GM12878 (cell line): Measurements from ENCODE around the gene SLC6A8. TPM values are rescaled to one million over a fixed set of nuclear protein-coding genes. Genes with fewer than 3 reads are reported as not detected.

Experiments used
- ATAC-seq: fragments of 200-7000 bp; cut with Tn5 transposase; 3 replicates; pipeline ENCODE4 v1.9.1; 2020; ENCODE audit warnings: mild to moderate bottlenecking, moderate library complexity
- BruUV-seq: library from RNA; stranded (reverse); fragments of 400-500 nt; replicated peaks from 2 replicates; lab custom pipeline; 2021; lab: Mats Ljungman, UMichigan
- CTCF ChIA-PET: fragments of 300-600 bp; sonication (Branson Sonifier 250); formaldehyde crosslinking; extraction: SDS; loops from one replicate; lab custom pipeline; 2021; ENCODE audit warnings: inconsistent platforms; lab: Yijun Ruan, JAX
- POLR2A ChIA-PET: fragments of 350-600 bp; formaldehyde crosslinking; extraction: SDS; loops from one replicate; lab custom pipeline; 2021; ENCODE audit warnings: inconsistent platforms; lab: Charles Lee
- RAD21 ChIA-PET: fragments of 300-600 bp; sonication (Branson Sonifier 250); formaldehyde crosslinking; loops from one replicate; lab custom pipeline; 2023; ENCODE audit warnings: antibody characterized with exemption; ENCODE audit not compliant: unreplicated experiment; lab: Charles Lee
- SMC1A ChIA-PET: fragments of 300-600 bp; sonication (Branson Sonifier 250); formaldehyde crosslinking; loops from one replicate; lab custom pipeline; 2023; ENCODE audit not compliant: unreplicated experiment, uncharacterized antibody; lab: Charles Lee
- DNase-seq: peaks from one replicate; pipeline ENCODE4 v3.0.0-alpha.2; 2011; ENCODE audit warnings: low read depth, low spot score
- FAIRE-seq: peaks from 3 replicates; lab custom pipeline; 2011; peaks lifted over from hg19 to GRCh38; lab: Jason Lieb, UNC
- H2AFZ ChIP-seq: 2 replicates; pipeline ENCODE4 v1.6.0; 2011; ENCODE audit warnings: low read depth, low read length, control low read depth; ENCODE audit not compliant: control insufficient read depth
- H3K27ac ChIP-seq: 2 replicates; pipeline ENCODE4 v1.5.1; 2011; ENCODE audit warnings: control low read depth; ENCODE audit not compliant: control insufficient read depth, insufficient read depth
- H3K27me3 ChIP-seq, 2 experiments: replicated peaks in 1 of 2; 2 replicates each; pipeline versions ENCODE4 v1.6.0 to v1.6.1; 2011; ENCODE audit warnings: low read length in 1 of 2; ENCODE audit not compliant: control insufficient read depth in 2 of 2, insufficient read depth in 2 of 2
- H3K36me3 ChIP-seq, 2 experiments: 2 replicates each; pipeline ENCODE4 v1.5.1; 2011; ENCODE audit warnings: low read length in 1 of 2; ENCODE audit not compliant: control insufficient read depth in 2 of 2, insufficient read depth in 2 of 2
- H3K4me1 ChIP-seq: 2 replicates; pipeline ENCODE4 v1.6.1; 2011; ENCODE audit warnings: mild to moderate bottlenecking, low read length, moderate library complexity, mixed read lengths; ENCODE audit not compliant: control insufficient read depth, insufficient read depth
- H3K4me2 ChIP-seq: 2 replicates; pipeline ENCODE4 v1.6.0; 2011; ENCODE audit warnings: control low read depth; ENCODE audit not compliant: control insufficient read depth, insufficient read depth
- H3K4me3 ChIP-seq: fragments of 200-600 bp; sonication (generic); 2 replicates; pipeline ENCODE4 v1.5.1; 2016
- H3K79me2 ChIP-seq: 2 replicates; pipeline ENCODE4 v1.6.0; 2011; ENCODE audit warnings: low read length; ENCODE audit not compliant: control insufficient read depth, insufficient read depth
- H3K9ac ChIP-seq: 2 replicates; pipeline ENCODE4 v1.8.0; 2011; ENCODE audit warnings: low read length, control low read depth, mixed read lengths; ENCODE audit not compliant: control insufficient read depth, insufficient read depth
- H3K9me3 ChIP-seq: replicated peaks from 3 replicates; pipeline ENCODE4 v1.5.1; 2011; ENCODE audit warnings: mild to moderate bottlenecking, low read length; ENCODE audit not compliant: control insufficient read depth, insufficient read depth
- H4K20me1 ChIP-seq: 2 replicates; pipeline ENCODE4 v1.6.0; 2011; ENCODE audit not compliant: control insufficient read depth, insufficient read depth
- CHD4 ChIP-seq: fragments of 200-600 bp; sonication (generic); IDR thresholded peaks from 2 replicates; pipeline ENCODE4 v1.6.1; 2016; ENCODE audit warnings: mild to moderate bottlenecking
- EP300 ChIP-seq, 2 experiments: fragments of 150-350 bp in 1 of 2; IDR thresholded peaks; 2 replicates each; pipeline ENCODE4 v1.6.1; 2011 to 2012; ENCODE audit warnings: low read depth in 2 of 2, low read length in 2 of 2, borderline replicate concordance in 1 of 2, improper control_type of control experiment in 1 of 2, inconsistent platforms in 1 of 2; ENCODE audit not compliant: control insufficient read depth in 1 of 2
- KLF5 ChIP-seq: fragments of 450-650 bp; IDR thresholded peaks from 2 replicates; pipeline ENCODE4 v1.6.1; 2014; ENCODE audit warnings: mild to moderate bottlenecking; ENCODE audit not compliant: partially characterized antibody
- MYB ChIP-seq: fragments of 150-350 bp; IDR thresholded peaks from 2 replicates; pipeline ENCODE4 v1.6.1; 2014; ENCODE audit warnings: mild to moderate bottlenecking, low read depth, low read length, borderline replicate concordance
- MYC ChIP-seq: IDR thresholded peaks from 2 replicates; pipeline ENCODE4 v1.6.1; 2011; ENCODE audit warnings: mild to moderate bottlenecking, low read length, moderate library complexity, inconsistent platforms; ENCODE audit not compliant: insufficient read depth, insufficient replicate concordance, insufficient read length, severe bottlenecking
- RAD21 ChIP-seq: IDR thresholded peaks from 2 replicates; pipeline ENCODE4 v1.6.1; 2011; ENCODE audit warnings: mild to moderate bottlenecking, low read depth, low read length, moderate library complexity; ENCODE audit not compliant: insufficient read depth
- TCF7 ChIP-seq: IDR thresholded peaks from 2 replicates; pipeline ENCODE4 v1.6.1; 2014; ENCODE audit warnings: antibody characterized with exemption, borderline replicate concordance
- ZNF384 ChIP-seq: IDR thresholded peaks from 2 replicates; pipeline ENCODE4 v1.6.1; 2012; ENCODE audit warnings: low read depth, mild to moderate bottlenecking, low read length, improper control_type of control experiment, borderline replicate concordance
- ZNF622 ChIP-seq: fragments of 450-650 bp; IDR thresholded peaks from 2 replicates; pipeline ENCODE4 v1.6.1; 2017; ENCODE audit warnings: mild to moderate bottlenecking, inconsistent platforms
- ZZZ3 ChIP-seq: IDR thresholded peaks from 2 replicates; pipeline ENCODE4 v1.6.1; 2011; ENCODE audit warnings: low read depth; ENCODE audit not compliant: control insufficient read depth, insufficient read length
- WGBS: methylation state at CpG from one replicate; pipeline ENCODE4 v1.1.6; 2016; ENCODE audit warnings: low lambda C conversion rate; ENCODE audit not compliant: insufficient replicate concordance, insufficient coverage; ENCODE audit errors: missing lambda C conversion rate; 5-methylcytosine and 5-hydroxymethylcytosine counted together
- in situ Hi-C: fragments of 300-500 bp; cut with MboI; formaldehyde crosslinking; loops from 9 replicates; pipeline ENCODE4 v1.14.3; 2018; ENCODE audit warnings: mixed read lengths
- intact Hi-C: fragments of 100-400 bp; cut with micrococcal nuclease; formaldehyde crosslinking; loops from one replicate; pipeline ENCODE4 v1.14.2; 2022; ENCODE audit not compliant: unreplicated experiment
- polyA plus RNA-seq, 11 experiments: library from polyadenylated mRNA; depleted of rRNA in 4 of 11; unstranded in 6 of 11; stranded (reverse) in 5 of 11; fragments of >200 nt; fragmentation: Nextera tagmentation in 4 of 11; fragmentation: Illumina TruSeq in 1 of 11; extraction: Ambion mirVana in 4 of 11; extraction: Trizol in 1 of 11; gene quantifications; 1 replicate in 1 of 11; 2 replicates in 10 of 11; pipeline versions ENCODE4 v1.2.1 to v1.2.3, GENCODE V29; 2011 to 2016; ENCODE audit warnings: inconsistent platforms in 2 of 11, missing spikeins in 2 of 11, low read depth in 1 of 11
- total RNA-seq, 4 experiments: library from RNA; depleted of rRNA in 3 of 4; stranded (reverse); fragments of >200 nt in 3 of 4; fragmentation: Illumina TruSeq in 1 of 4; extraction: Trizol in 1 of 4; gene quantifications; 2 replicates each; pipeline versions ENCODE4 v1.2.1 to v1.2.3, GENCODE V29; 2013 to 2021
- TF ChIP-seq, protein P1 (sequence below): IDR thresholded peaks from 2 replicates; pipeline ENCODE4 v1.6.1; 2012; ENCODE audit warnings: low read depth, low read length, improper control_type of control experiment
- TF ChIP-seq, protein P2 (sequence below): fragments of 150-350 bp; IDR thresholded peaks from 2 replicates; pipeline ENCODE4 v1.6.1; 2014; ENCODE audit warnings: mild to moderate bottlenecking, low read depth, low read length

Gene SLC6A8
- total and polyA plus RNA-seq, 10 of the 15 experiments (the other 5 are each of a cell fraction or from before 2014, with no cell fraction given) = 0.01 to 0.72 (median 0.17) TPM; not detected in 6

DNA sequence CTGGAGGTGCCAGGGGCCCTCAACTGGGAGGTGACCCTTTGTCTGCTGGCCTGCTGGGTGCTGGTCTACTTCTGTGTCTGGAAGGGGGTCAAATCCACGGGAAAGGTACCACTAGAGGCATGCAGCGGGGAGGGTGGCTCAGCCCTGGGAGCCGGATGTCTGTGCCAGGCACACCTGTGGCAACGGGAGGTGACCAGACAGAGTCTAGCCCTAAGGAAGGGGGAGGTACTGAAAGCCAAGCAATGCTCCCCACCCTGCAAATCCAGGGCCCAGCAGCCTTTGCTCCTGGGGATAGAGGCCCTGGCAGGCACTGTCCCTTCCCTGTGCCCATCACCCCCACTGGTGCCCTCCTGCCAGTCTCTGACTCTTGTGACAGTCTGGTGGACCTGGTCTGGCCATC lies 4.3 kb downstream of the SLC6A8 start:
- no peak for FAIRE-seq
- no peak overlapping the region for H3K4me3 ChIP-seq
- in situ Hi-C loops = no loop called here
- no peak overlapping the region for H3K9ac ChIP-seq
- H3K4me2 ChIP-seq = no peak overlapping the region
- ChIA-PET CTCF (no interaction called here), POLR2A (no interaction called here), SMC1A (no interaction called here), RAD21 (no interaction called here)
- no peak overlapping the region for H3K27ac ChIP-seq
- no peaks in the 10 kb centered on the region for H4K20me1 ChIP-seq
- no peaks in the 10 kb centered on the region for H3K9me3 ChIP-seq
- no peaks in the 10 kb centered on the region for H3K79me2 ChIP-seq
- no TSS peak for BruUV-seq
- no peaks in the 10 kb centered on the region for H3K4me1 ChIP-seq
- H2AFZ ChIP-seq = no peak overlapping the region
- TF ChIP-seq ZNF622 (no peak), RAD21 (no peak), KLF5 (no peak), MYB (no peak), EP300 (IDR thresholded peaks at IDR 0.05; ENCODE audit: borderline replicate concordance in 1 of 2, control insufficient read depth in 1 of 2, low read depth in 2 of 2, low read length in 2 of 2) (no peak), MYC (no peak), ZZZ3 (no peak), TCF7 (no peak), CHD4 (no peak), ZNF384 (no peak)
- TF ChIP-seq, protein P1, sequence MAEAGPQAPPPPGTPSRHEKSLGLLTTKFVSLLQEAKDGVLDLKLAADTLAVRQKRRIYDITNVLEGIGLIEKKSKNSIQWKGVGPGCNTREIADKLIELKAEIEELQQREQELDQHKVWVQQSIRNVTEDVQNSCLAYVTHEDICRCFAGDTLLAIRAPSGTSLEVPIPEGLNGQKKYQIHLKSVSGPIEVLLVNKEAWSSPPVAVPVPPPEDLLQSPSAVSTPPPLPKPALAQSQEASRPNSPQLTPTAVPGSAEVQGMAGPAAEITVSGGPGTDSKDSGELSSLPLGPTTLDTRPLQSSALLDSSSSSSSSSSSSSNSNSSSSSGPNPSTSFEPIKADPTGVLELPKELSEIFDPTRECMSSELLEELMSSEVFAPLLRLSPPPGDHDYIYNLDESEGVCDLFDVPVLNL = no peak
- TF ChIP-seq, protein P2, sequence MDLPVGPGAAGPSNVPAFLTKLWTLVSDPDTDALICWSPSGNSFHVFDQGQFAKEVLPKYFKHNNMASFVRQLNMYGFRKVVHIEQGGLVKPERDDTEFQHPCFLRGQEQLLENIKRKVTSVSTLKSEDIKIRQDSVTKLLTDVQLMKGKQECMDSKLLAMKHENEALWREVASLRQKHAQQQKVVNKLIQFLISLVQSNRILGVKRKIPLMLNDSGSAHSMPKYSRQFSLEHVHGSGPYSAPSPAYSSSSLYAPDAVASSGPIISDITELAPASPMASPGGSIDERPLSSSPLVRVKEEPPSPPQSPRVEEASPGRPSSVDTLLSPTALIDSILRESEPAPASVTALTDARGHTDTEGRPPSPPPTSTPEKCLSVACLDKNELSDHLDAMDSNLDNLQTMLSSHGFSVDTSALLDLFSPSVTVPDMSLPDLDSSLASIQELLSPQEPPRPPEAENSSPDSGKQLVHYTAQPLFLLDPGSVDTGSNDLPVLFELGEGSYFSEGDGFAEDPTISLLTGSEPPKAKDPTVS = no peak
- intact Hi-C loops = no loop called here
- no peaks in the 10 kb centered on the region for H3K36me3 ChIP-seq
- 43% methylated on average over 4 of the region's 4 CpGs for WGBS
- H3K27me3 ChIP-seq = no peaks in the 10 kb centered on the region
- DNase-seq = no peak
- ATAC-seq = no peak
